HEK293 (cell line): ENCODE results near the gene IGF1R.

Experiments
- CTCF ChIA-PET: fragments of 350-600 bp; formaldehyde crosslinking; extraction: SDS; loops from one replicate; lab custom pipeline; 2021; ENCODE audit warnings: antibody characterized with exemption; lab: Yijun Ruan, JAX
- POLR2A ChIA-PET: fragments of 300-600 bp; formaldehyde crosslinking; extraction: SDS; loops from one replicate; lab custom pipeline; 2020; ENCODE audit warnings: antibody characterized with exemption, inconsistent platforms; lab: Yijun Ruan, JAX
- H3K27ac ChIP-seq: fragments of 200-500 bp; sonication (Bioruptor generic); 2 replicates; pipeline ENCODE4 v1.5.1; 2014; ENCODE audit warnings: low read depth, low read length, control low read depth, inconsistent platforms; ENCODE audit errors: extremely low read depth
- H3K36me3 ChIP-seq, 2 experiments: fragments of 200-500 bp in 1 of 2; sonication (Bioruptor generic) in 1 of 2; 1 replicate in 1 of 2; 2 replicates in 1 of 2; pipeline ENCODE4 v1.5.1; 2014 to 2017; ENCODE audit warnings: inconsistent platforms in 2 of 2, low read length in 2 of 2; ENCODE audit not compliant: control insufficient read depth in 2 of 2, insufficient read depth in 1 of 2
- H3K4me1 ChIP-seq: fragments of 200-500 bp; sonication (Bioruptor generic); 2 replicates; pipeline ENCODE4 v1.5.1; 2014; ENCODE audit warnings: mild to moderate bottlenecking, low read length, inconsistent platforms; ENCODE audit not compliant: control insufficient read depth, insufficient read depth
- H3K4me3 ChIP-seq: 2 replicates; pipeline ENCODE4 v1.5.1; 2011; ENCODE audit warnings: low read depth, mild to moderate bottlenecking, control low read depth, low read length, moderate library complexity
- H3K9me3 ChIP-seq: fragments of 200-500 bp; sonication (Bioruptor generic); 2 replicates; pipeline ENCODE4 v1.5.1; 2014; ENCODE audit warnings: low read depth, low read length, inconsistent platforms; ENCODE audit not compliant: control insufficient read depth, insufficient read depth
- BCL11B ChIP-seq: fragments of 450-650 bp; formaldehyde crosslinking; IDR thresholded peaks from 2 replicates; pipeline ENCODE4 v1.5.1; 2016; ENCODE audit warnings: low read depth, missing biosample characterization, missing genetic modification characterization
- GFI1B ChIP-seq: fragments of 450-650 bp; formaldehyde crosslinking; IDR thresholded peaks from 2 replicates; pipeline ENCODE4 v1.5.1; 2016; ENCODE audit warnings: missing biosample characterization, missing genetic modification characterization
- GLIS1 ChIP-seq: fragments of 450-650 bp; formaldehyde crosslinking; IDR thresholded peaks from 2 replicates; pipeline ENCODE4 v1.5.1; 2016; ENCODE audit warnings: missing biosample characterization, missing genetic modification characterization
- KLF10 ChIP-seq: fragments of 450-650 bp; IDR thresholded peaks from 2 replicates; pipeline ENCODE4 v1.5.1; 2018; ENCODE audit warnings: missing biosample characterization, mild to moderate bottlenecking, missing genetic modification characterization
- KLF8 ChIP-seq: fragments of 450-650 bp; formaldehyde crosslinking; IDR thresholded peaks from 2 replicates; pipeline ENCODE4 v1.5.1; 2016; ENCODE audit warnings: missing biosample characterization, missing genetic modification characterization
- SETDB1 ChIP-seq: IDR thresholded peaks from one replicate; pipeline ENCODE4 v1.6.1; 2017; ENCODE audit warnings: mild to moderate bottlenecking, low read length, moderate library complexity, mixed read lengths; ENCODE audit not compliant: insufficient read length
- YY1 ChIP-seq: fragments of 450-650 bp; formaldehyde crosslinking; IDR thresholded peaks from 2 replicates; pipeline ENCODE4 v1.5.1; 2018; ENCODE audit warnings: missing biosample characterization, missing genetic modification characterization
- ZNF132 ChIP-seq: fragments of 450-650 bp; formaldehyde crosslinking; IDR thresholded peaks from 2 replicates; pipeline ENCODE4 v1.5.1; 2017; ENCODE audit warnings: missing biosample characterization, missing genetic modification characterization, borderline replicate concordance
- ZNF157 ChIP-seq: fragments of 450-650 bp; formaldehyde crosslinking; IDR thresholded peaks from 2 replicates; pipeline ENCODE4 v1.5.1; 2016; ENCODE audit warnings: missing biosample characterization, missing genetic modification characterization
- ZNF16 ChIP-seq: fragments of 450-650 bp; formaldehyde crosslinking; IDR thresholded peaks from 2 replicates; pipeline ENCODE4 v1.5.1; 2016; ENCODE audit warnings: low read depth, missing biosample characterization, missing genetic modification characterization
- ZNF391 ChIP-seq: fragments of 450-650 bp; formaldehyde crosslinking; IDR thresholded peaks from 2 replicates; pipeline ENCODE4 v1.5.1; 2016; ENCODE audit warnings: low read depth, missing biosample characterization, missing genetic modification characterization, borderline replicate concordance
- ZNF621 ChIP-seq: fragments of 450-650 bp; formaldehyde crosslinking; IDR thresholded peaks from 2 replicates; pipeline ENCODE4 v1.5.1; 2017; ENCODE audit warnings: missing biosample characterization, missing genetic modification characterization
- TF ChIP-seq, protein P1 (sequence below): fragments of 450-650 bp; formaldehyde crosslinking; optimal IDR thresholded peaks from 2 replicates; pipeline ENCODE3; 2016; ENCODE audit warnings: missing biosample characterization, mild to moderate bottlenecking, missing genetic modification characterization
- TF ChIP-seq, protein P2 (sequence below): fragments of 450-650 bp; formaldehyde crosslinking; IDR thresholded peaks from 2 replicates; pipeline ENCODE4 v1.5.1; 2016; ENCODE audit warnings: missing biosample characterization, missing genetic modification characterization
- TF ChIP-seq, protein P3 (sequence below): fragments of 450-650 bp; formaldehyde crosslinking; conservative IDR thresholded peaks from 2 replicates; pipeline ENCODE4 v1.5.1; 2016; ENCODE audit warnings: low read depth, missing biosample characterization, missing genetic modification characterization
- TF ChIP-seq, protein P4 (sequence below): fragments of 450-650 bp; formaldehyde crosslinking; IDR thresholded peaks from 2 replicates; pipeline ENCODE4 v1.5.1; 2016; ENCODE audit warnings: missing biosample characterization, missing genetic modification characterization, low read depth
- TF ChIP-seq, protein P5 (sequence below): fragments of 450-650 bp; formaldehyde crosslinking; IDR thresholded peaks from 2 replicates; pipeline ENCODE4 v1.5.1; 2016; ENCODE audit warnings: missing biosample characterization, missing genetic modification characterization
- TF ChIP-seq, protein P6 (sequence below): fragments of 450-650 bp; formaldehyde crosslinking; IDR thresholded peaks from 2 replicates; pipeline ENCODE4 v1.5.1; 2017; ENCODE audit warnings: missing biosample characterization, missing genetic modification characterization

The IGF1R gene

DNA sequence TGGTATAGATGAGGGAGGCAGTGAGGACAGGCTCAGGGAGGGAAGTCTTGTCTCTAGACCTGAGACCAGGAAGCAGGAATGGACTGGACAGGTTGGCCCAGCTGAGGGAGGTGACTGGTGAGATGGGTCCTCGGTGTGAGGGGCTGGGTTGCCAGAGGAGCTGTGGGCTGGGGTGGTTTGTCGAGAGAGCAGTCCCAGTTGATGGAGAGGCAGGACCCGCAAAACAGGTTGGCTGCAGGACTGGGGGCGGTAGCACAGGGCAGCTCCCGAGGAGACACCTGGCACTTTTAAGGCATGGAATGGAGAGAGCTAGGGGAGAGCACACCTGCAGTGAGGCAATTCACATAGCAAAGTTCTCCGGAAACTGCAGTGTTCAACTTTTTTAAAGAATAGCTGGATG is 14.7 kb downstream of the IGF1R start:
- Histone ChIP-seq H3K4me1 (peaks cover 19% of the 10 kb centered on the region), H3K27ac (no peak overlapping the region), H3K9me3 (no peaks in the 10 kb centered on the region)
- CTCF ChIA-PET = interaction anchor here (0.6 to 7.5 kb wide), 7 partner anchors 12 to 437 kb away, joined by 3 to 142 read pairs (median 4); no protein-coding TSS in a partner anchor
- POLR2A ChIA-PET = no interaction called here
- TF ChIP-seq, protein P1, sequence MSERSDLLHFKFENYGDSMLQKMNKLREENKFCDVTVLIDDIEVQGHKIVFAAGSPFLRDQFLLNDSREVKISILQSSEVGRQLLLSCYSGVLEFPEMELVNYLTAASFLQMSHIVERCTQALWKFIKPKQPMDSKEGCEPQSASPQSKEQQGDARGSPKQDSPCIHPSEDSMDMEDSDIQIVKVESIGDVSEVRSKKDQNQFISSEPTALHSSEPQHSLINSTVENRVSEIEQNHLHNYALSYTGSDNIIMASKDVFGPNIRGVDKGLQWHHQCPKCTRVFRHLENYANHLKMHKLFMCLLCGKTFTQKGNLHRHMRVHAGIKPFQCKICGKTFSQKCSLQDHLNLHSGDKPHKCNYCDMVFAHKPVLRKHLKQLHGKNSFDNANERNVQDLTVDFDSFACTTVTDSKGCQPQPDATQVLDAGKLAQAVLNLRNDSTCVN (tag by site-specific recombination) = no peak
- TF ChIP-seq ZNF621 (tag by site-specific recombination) = no peak
- TF ChIP-seq ZNF391 (tag by site-specific recombination) = no peak
- TF ChIP-seq, protein P2, sequence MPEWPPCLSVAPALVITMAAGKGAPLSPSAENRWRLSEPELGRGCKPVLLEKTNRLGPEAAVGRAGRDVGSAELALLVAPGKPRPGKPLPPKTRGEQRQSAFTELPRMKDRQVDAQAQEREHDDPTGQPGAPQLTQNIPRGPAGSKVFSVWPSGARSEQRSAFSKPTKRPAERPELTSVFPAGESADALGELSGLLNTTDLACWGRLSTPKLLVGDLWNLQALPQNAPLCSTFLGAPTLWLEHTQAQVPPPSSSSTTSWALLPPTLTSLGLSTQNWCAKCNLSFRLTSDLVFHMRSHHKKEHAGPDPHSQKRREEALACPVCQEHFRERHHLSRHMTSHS (tag by site-specific recombination) = no peak
- TF ChIP-seq ZNF132 = no peak
- TF ChIP-seq, protein P3, sequence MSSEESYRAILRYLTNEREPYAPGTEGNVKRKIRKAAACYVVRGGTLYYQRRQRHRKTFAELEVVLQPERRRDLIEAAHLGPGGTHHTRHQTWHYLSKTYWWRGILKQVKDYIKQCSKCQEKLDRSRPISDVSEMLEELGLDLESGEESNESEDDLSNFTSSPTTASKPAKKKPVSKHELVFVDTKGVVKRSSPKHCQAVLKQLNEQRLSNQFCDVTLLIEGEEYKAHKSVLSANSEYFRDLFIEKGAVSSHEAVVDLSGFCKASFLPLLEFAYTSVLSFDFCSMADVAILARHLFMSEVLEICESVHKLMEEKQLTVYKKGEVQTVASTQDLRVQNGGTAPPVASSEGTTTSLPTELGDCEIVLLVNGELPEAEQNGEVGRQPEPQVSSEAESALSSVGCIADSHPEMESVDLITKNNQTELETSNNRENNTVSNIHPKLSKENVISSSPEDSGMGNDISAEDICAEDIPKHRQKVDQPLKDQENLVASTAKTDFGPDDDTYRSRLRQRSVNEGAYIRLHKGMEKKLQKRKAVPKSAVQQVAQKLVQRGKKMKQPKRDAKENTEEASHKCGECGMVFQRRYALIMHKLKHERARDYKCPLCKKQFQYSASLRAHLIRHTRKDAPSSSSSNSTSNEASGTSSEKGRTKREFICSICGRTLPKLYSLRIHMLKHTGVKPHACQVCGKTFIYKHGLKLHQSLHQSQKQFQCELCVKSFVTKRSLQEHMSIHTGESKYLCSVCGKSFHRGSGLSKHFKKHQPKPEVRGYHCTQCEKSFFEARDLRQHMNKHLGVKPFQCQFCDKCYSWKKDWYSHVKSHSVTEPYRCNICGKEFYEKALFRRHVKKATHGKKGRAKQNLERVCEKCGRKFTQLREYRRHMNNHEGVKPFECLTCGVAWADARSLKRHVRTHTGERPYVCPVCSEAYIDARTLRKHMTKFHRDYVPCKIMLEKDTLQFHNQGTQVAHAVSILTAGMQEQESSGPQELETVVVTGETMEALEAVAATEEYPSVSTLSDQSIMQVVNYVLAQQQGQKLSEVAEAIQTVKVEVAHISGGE (tag by site-specific recombination) = no peak
- TF ChIP-seq KLF10 (tag by site-specific recombination) = no peak
- TF ChIP-seq, protein P4, sequence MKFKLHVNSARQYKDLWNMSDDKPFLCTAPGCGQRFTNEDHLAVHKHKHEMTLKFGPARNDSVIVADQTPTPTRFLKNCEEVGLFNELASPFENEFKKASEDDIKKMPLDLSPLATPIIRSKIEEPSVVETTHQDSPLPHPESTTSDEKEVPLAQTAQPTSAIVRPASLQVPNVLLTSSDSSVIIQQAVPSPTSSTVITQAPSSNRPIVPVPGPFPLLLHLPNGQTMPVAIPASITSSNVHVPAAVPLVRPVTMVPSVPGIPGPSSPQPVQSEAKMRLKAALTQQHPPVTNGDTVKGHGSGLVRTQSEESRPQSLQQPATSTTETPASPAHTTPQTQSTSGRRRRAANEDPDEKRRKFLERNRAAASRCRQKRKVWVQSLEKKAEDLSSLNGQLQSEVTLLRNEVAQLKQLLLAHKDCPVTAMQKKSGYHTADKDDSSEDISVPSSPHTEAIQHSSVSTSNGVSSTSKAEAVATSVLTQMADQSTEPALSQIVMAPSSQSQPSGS (tag by site-specific recombination) = no peak
- TF ChIP-seq SETDB1 = no peak
- TF ChIP-seq GLIS1 (tag by site-specific recombination) = no peak
- TF ChIP-seq GFI1B (tag by site-specific recombination) = no peak
- TF ChIP-seq YY1 (tag by site-specific recombination) = no peak
- no peak for TF ChIP-seq ZNF16
- TF ChIP-seq ZNF157 (tag by site-specific recombination) = no peak
- TF ChIP-seq KLF8 (tag by site-specific recombination) = no peak
- no peak for TF ChIP-seq BCL11B (tag by site-specific recombination)
- TF ChIP-seq, protein P5, sequence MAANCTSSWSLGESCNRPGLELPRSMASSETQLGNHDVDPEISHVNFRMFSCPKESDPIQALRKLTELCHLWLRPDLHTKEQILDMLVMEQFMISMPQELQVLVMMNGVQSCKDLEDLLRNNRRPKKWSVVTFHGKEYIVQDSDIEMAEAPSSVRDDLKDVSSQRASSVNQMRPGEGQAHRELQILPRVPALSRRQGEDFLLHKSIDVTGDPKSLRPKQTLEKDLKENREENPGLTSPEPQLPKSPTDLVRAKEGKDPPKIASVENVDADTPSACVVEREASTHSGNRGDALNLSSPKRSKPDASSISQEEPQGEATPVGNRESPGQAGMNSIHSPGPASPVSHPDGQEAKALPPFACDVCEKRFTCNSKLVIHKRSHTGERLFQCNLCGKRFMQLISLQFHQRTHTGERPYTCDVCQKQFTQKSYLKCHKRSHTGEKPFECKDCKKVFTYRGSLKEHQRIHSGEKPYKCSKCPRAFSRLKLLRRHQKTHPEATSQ (tag by site-specific recombination) = no peak
- TF ChIP-seq, protein P6, sequence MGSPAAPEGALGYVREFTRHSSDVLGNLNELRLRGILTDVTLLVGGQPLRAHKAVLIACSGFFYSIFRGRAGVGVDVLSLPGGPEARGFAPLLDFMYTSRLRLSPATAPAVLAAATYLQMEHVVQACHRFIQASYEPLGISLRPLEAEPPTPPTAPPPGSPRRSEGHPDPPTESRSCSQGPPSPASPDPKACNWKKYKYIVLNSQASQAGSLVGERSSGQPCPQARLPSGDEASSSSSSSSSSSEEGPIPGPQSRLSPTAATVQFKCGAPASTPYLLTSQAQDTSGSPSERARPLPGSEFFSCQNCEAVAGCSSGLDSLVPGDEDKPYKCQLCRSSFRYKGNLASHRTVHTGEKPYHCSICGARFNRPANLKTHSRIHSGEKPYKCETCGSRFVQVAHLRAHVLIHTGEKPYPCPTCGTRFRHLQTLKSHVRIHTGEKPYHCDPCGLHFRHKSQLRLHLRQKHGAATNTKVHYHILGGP = no peak
- TF ChIP-seq, all 188 proteins: peak for 0
- Histone ChIP-seq H3K36me3 (no peaks in the 10 kb centered on the region), H3K4me3 (no peak overlapping the region)
